H9 (cell line): ENCODE results near the gene CCDC102B. TPM values are rescaled to one million over a fixed set of nuclear protein-coding genes. Genes with fewer than 3 reads are reported as not detected.

Experiments used
- DNase-seq: peaks from one replicate; pipeline ENCODE4 v3.0.0-alpha.2; 2017
- H2AFZ ChIP-seq: one replicate; pipeline ENCODE4 v1.6.1; 2013; ENCODE audit warnings: mild to moderate bottlenecking, low read length, control low read depth, moderate library complexity
- H2AK5ac ChIP-seq: 2 replicates; pipeline ENCODE4 v1.6.1; 2013; ENCODE audit warnings: low read length, control low read depth, mixed read lengths; ENCODE audit not compliant: insufficient read length
- H2BK120ac ChIP-seq: one replicate; pipeline ENCODE4 v1.6.1; 2013; ENCODE audit warnings: low read depth, mild to moderate bottlenecking, low read length, control low read depth, inconsistent platforms; ENCODE audit not compliant: poor library complexity, severe bottlenecking
- H2BK12ac ChIP-seq: 2 replicates; pipeline ENCODE4 v1.6.1; 2013; ENCODE audit warnings: low read length, control low read depth, mixed read lengths, low read depth; ENCODE audit not compliant: insufficient read length
- H2BK15ac ChIP-seq: 2 replicates; pipeline ENCODE4 v1.6.1; 2013; ENCODE audit warnings: low read depth, low read length, control low read depth
- H2BK20ac ChIP-seq: one replicate; pipeline ENCODE4 v1.6.1; 2013; ENCODE audit warnings: low read depth, mild to moderate bottlenecking, low read length, control low read depth, inconsistent platforms; ENCODE audit not compliant: poor library complexity, severe bottlenecking
- H2BK5ac ChIP-seq: 2 replicates; pipeline ENCODE4 v1.6.1; 2013; ENCODE audit warnings: low read length, control low read depth, mixed read lengths; ENCODE audit not compliant: insufficient read length
- H3K14ac ChIP-seq: 2 replicates; pipeline ENCODE4 v1.6.1; 2013; ENCODE audit warnings: low read length, control low read depth; ENCODE audit not compliant: insufficient read depth
- H3K18ac ChIP-seq: 2 replicates; pipeline ENCODE4 v1.6.1; 2013; ENCODE audit warnings: low read depth, mild to moderate bottlenecking, mixed read lengths, low read length, control low read depth; ENCODE audit not compliant: insufficient read length
- H3K23ac ChIP-seq: 2 replicates; pipeline ENCODE4 v1.6.1; 2013; ENCODE audit warnings: low read length, control low read depth, mixed read lengths, low read depth; ENCODE audit not compliant: insufficient read length
- H3K23me2 ChIP-seq: 2 replicates; pipeline ENCODE4 v1.6.1; 2013; ENCODE audit warnings: low read depth, mild to moderate bottlenecking, mixed read lengths, low read length, control low read depth; ENCODE audit not compliant: insufficient read length, poor library complexity, severe bottlenecking
- H3K27ac ChIP-seq: 2 replicates; pipeline ENCODE4 v1.5.1; 2013; ENCODE audit warnings: low read length, control low read depth, mixed read lengths, low read depth; ENCODE audit not compliant: insufficient read length
- H3K27me3 ChIP-seq: 2 replicates; pipeline ENCODE4 v1.6.1; 2013; ENCODE audit warnings: low read length, control low read depth, inconsistent platforms; ENCODE audit not compliant: insufficient read depth
- H3K4ac ChIP-seq: 2 replicates; pipeline ENCODE4 v1.6.1; 2013; ENCODE audit warnings: low read depth, mild to moderate bottlenecking, control low read depth, inconsistent platforms, low read length, moderate library complexity
- H3K4me1 ChIP-seq: 2 replicates; pipeline ENCODE4 v1.6.1; 2013; ENCODE audit warnings: low read length, control low read depth, inconsistent platforms; ENCODE audit not compliant: insufficient read depth
- H3K4me2 ChIP-seq: 2 replicates; pipeline ENCODE4 v1.6.1; 2013; ENCODE audit warnings: low read length, control low read depth, mixed read lengths; ENCODE audit not compliant: insufficient read length, insufficient read depth
- H3K56ac ChIP-seq: 2 replicates; pipeline ENCODE4 v1.6.1; 2013; ENCODE audit warnings: low read depth, mild to moderate bottlenecking, mixed read lengths, low read length, control low read depth; ENCODE audit not compliant: insufficient read length
- H3K79me1 ChIP-seq: 2 replicates; pipeline ENCODE4 v1.6.1; 2013; ENCODE audit warnings: low read depth, mild to moderate bottlenecking, moderate library complexity, low read length, control low read depth, inconsistent platforms; ENCODE audit not compliant: insufficient read depth, poor library complexity, severe bottlenecking
- H3K79me2 ChIP-seq: 2 replicates; pipeline ENCODE4 v1.6.1; 2013; ENCODE audit warnings: low read length, control low read depth, inconsistent platforms; ENCODE audit not compliant: insufficient read depth
- H3K9ac ChIP-seq: 2 replicates; pipeline ENCODE4 v1.6.1; 2013; ENCODE audit warnings: low read length, control low read depth, mixed read lengths; ENCODE audit not compliant: insufficient read length; ENCODE audit errors: extremely low read depth
- H3K9me3 ChIP-seq: one replicate; pipeline ENCODE4 v1.6.1; 2013; ENCODE audit warnings: low read depth, low read length, inconsistent platforms; ENCODE audit not compliant: control insufficient read depth
- H3T11ph ChIP-seq: one replicate; pipeline ENCODE4 v1.6.1; 2013; ENCODE audit warnings: mild to moderate bottlenecking, low read length, control low read depth, inconsistent platforms
- H4K20me1 ChIP-seq: one replicate; pipeline ENCODE4 v1.6.1; 2013; ENCODE audit not compliant: control insufficient read depth, insufficient read length, insufficient read depth
- H4K5ac ChIP-seq: 2 replicates; pipeline ENCODE4 v1.6.1; 2013; ENCODE audit warnings: low read depth, mild to moderate bottlenecking, mixed read lengths, low read length, control low read depth; ENCODE audit not compliant: insufficient read length
- H4K8ac ChIP-seq: replicated peaks from 2 replicates; pipeline ENCODE4 v1.6.1; 2013; ENCODE audit warnings: low read length, control low read depth, mixed read lengths, low read depth; ENCODE audit not compliant: insufficient read length
- H4K91ac ChIP-seq: 2 replicates; pipeline ENCODE4 v1.6.1; 2013; ENCODE audit warnings: low read depth, mild to moderate bottlenecking, moderate library complexity, mixed read lengths, low read length, control low read depth; ENCODE audit not compliant: insufficient read length
- H3K27ac Mint-ChIP-seq, 3 experiments: 2 replicates in 2 of 3; 3 replicates in 1 of 3; pipeline ENCODE4 v1.8.0; 2020 to 2021; ENCODE audit warnings: mixed read lengths in 3 of 3, mild to moderate bottlenecking in 1 of 3, moderate library complexity in 1 of 3
- H3K27me3 Mint-ChIP-seq: 2 replicates; pipeline ENCODE4 v1.8.0; 2021; ENCODE audit warnings: low read depth, mild to moderate bottlenecking, moderate library complexity, mixed read lengths
- H3K36me3 Mint-ChIP-seq, 3 experiments: 2 replicates in 2 of 3; 3 replicates in 1 of 3; pipeline ENCODE4 v1.8.0; 2020 to 2021; ENCODE audit warnings: low read depth in 3 of 3, mixed read lengths in 3 of 3; ENCODE audit not compliant: insufficient read depth in 1 of 3
- H3K4me1 Mint-ChIP-seq, 2 experiments: 2 replicates each; pipeline ENCODE4 v1.8.0; 2020; ENCODE audit warnings: mixed read lengths in 2 of 2
- H3K4me3 Mint-ChIP-seq, 2 experiments: 2 replicates in 1 of 2; 3 replicates in 1 of 2; pipeline ENCODE4 v1.8.0; 2020 to 2021; ENCODE audit warnings: mild to moderate bottlenecking in 2 of 2, mixed read lengths in 2 of 2, moderate library complexity in 1 of 2
- H3K9me3 Mint-ChIP-seq, 2 experiments: 2 replicates in 1 of 2; 3 replicates in 1 of 2; pipeline ENCODE4 v1.8.0; 2020; ENCODE audit warnings: mild to moderate bottlenecking in 2 of 2, mixed read lengths in 2 of 2, moderate library complexity in 1 of 2
- WGBS: extraction: QIAGEN DNeasy Blood & Tissue Kit; methylation state at CpG from one replicate; pipeline ENCODE4 v1.1.7; 2013; ENCODE audit warnings: missing lambda C conversion rate, low lambda C conversion rate, mixed read lengths; ENCODE audit not compliant: insufficient read length; ENCODE audit errors: extremely low coverage; 5-methylcytosine and 5-hydroxymethylcytosine counted together
- total RNA-seq: library from RNA; stranded (reverse); gene quantifications from 2 replicates; pipeline ENCODE4 v1.2.1, GENCODE V29; 2021
- TF ChIP-seq, protein P1 (sequence below): fragments of 200-600 bp; sonication (generic); conservative IDR thresholded peaks from 3 replicates; pipeline ENCODE4 v1.8.0; 2021; ENCODE audit warnings: antibody characterized with exemption, mild to moderate bottlenecking

CCDC102B gene
- total RNA-seq, 1 experiment from 2014 or later = 1.2 TPM

DNA sequence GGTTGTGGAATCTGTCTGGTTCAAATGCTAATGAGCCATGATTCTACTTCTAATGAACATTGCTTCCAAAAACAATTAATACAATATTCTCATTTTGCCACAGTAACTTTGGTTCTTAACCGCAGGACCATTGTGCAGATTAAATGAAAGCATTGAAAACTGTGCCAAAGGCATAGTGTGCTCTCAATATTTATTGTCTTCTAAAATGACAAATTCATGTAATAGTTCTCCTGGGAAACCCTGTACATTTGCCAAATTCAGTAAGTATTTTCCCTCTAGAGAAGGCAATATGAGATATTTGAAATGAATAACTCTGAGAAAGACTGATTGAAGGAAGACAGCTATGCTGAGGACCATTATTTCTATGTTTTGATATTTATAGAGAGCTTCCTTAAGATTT lies 246.3 kb downstream of the CCDC102B start:
- Histone ChIP-seq H3K27me3 (no peaks in the 10 kb centered on the region), H3K79me2 (no peaks in the 10 kb centered on the region), H2BK5ac (no peak overlapping the region), H3K4me2 (no peak overlapping the region), H2BK15ac (no peak overlapping the region), H3K9me3 (no peaks in the 10 kb centered on the region), H3K79me1 (no peaks in the 10 kb centered on the region), H4K5ac (no peak overlapping the region), H4K8ac (no peak overlapping the region), H3K4me1 (no peaks in the 10 kb centered on the region), H4K20me1 (no peaks in the 10 kb centered on the region), H2BK12ac (no peak overlapping the region), H3K4ac (no peak overlapping the region), H3T11ph (no peak overlapping the region), H2BK120ac (no peak overlapping the region), H3K14ac (no peak overlapping the region), H3K23me2 (no peaks in the 10 kb centered on the region), H3K56ac (no peak overlapping the region), H4K91ac (no peak overlapping the region), H3K18ac (no peak overlapping the region), H3K9ac (no peak overlapping the region), H3K23ac (no peak overlapping the region), H2AFZ (no peak overlapping the region), H2BK20ac (no peak overlapping the region), H2AK5ac (no peak overlapping the region), H3K27ac (no peak overlapping the region)
- H3K9me3 Mint-ChIP-seq = no peaks in the 10 kb centered on the region; a peak in 1 of 5 replicates
- TF ChIP-seq, protein P1, sequence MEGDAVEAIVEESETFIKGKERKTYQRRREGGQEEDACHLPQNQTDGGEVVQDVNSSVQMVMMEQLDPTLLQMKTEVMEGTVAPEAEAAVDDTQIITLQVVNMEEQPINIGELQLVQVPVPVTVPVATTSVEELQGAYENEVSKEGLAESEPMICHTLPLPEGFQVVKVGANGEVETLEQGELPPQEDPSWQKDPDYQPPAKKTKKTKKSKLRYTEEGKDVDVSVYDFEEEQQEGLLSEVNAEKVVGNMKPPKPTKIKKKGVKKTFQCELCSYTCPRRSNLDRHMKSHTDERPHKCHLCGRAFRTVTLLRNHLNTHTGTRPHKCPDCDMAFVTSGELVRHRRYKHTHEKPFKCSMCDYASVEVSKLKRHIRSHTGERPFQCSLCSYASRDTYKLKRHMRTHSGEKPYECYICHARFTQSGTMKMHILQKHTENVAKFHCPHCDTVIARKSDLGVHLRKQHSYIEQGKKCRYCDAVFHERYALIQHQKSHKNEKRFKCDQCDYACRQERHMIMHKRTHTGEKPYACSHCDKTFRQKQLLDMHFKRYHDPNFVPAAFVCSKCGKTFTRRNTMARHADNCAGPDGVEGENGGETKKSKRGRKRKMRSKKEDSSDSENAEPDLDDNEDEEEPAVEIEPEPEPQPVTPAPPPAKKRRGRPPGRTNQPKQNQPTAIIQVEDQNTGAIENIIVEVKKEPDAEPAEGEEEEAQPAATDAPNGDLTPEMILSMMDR = no peak
- no peak overlapping the region for H3K27ac Mint-ChIP-seq
- peaks cover 19 to 23% of the 10 kb centered on the region in 2 experiments for H3K4me1 Mint-ChIP-seq
- DNase-seq = no peak
- WGBS = no CpG with 5 or more reads among the region's 1 CpG
- H3K36me3 Mint-ChIP-seq = no peaks in the 10 kb centered on the region; a peak in 1 of 7 replicates
- H3K27me3 Mint-ChIP-seq = no peaks in the 10 kb centered on the region
- no peak overlapping the region for H3K4me3 Mint-ChIP-seq
